Mesenchymal stem cell (in vitro differentiated cells and primary cell): ENCODE data around the gene ZBTB16.

Experiments
- DNase-seq: peaks from one replicate; pipeline ENCODE4 v3.0.0-alpha.2; 2013
- H2AFZ ChIP-seq: one replicate; pipeline ENCODE4 v1.6.1; 2013; ENCODE audit warnings: low read depth, mild to moderate bottlenecking, control low read depth, inconsistent platforms, low read length, moderate library complexity
- H2AK5ac ChIP-seq: 2 replicates; pipeline ENCODE4 v1.6.1; 2013; ENCODE audit warnings: low read length, moderate library complexity, mild to moderate bottlenecking, inconsistent platforms; ENCODE audit not compliant: severe bottlenecking
- H2BK120ac ChIP-seq: one replicate; pipeline ENCODE4 v1.6.1; 2013; ENCODE audit warnings: low read depth, mild to moderate bottlenecking, inconsistent platforms, low read length, moderate library complexity
- H2BK12ac ChIP-seq, 2 experiments: one replicate each; pipeline ENCODE4 v1.6.1; 2013; ENCODE audit warnings: inconsistent platforms in 2 of 2, low read length in 2 of 2, mild to moderate bottlenecking in 2 of 2, moderate library complexity in 2 of 2, control low read depth in 1 of 2
- H2BK15ac ChIP-seq: one replicate; pipeline ENCODE4 v1.6.1; 2013; ENCODE audit warnings: mild to moderate bottlenecking, low read depth, inconsistent platforms; ENCODE audit not compliant: poor library complexity, severe bottlenecking
- H2BK5ac ChIP-seq: 2 replicates; pipeline ENCODE4 v1.6.1; 2013; ENCODE audit warnings: low read depth, mild to moderate bottlenecking, low read length, control low read depth, inconsistent platforms; ENCODE audit not compliant: poor library complexity, severe bottlenecking
- H3K14ac ChIP-seq, 2 experiments: one replicate each; pipeline ENCODE4 v1.6.1; 2013; ENCODE audit warnings: inconsistent platforms in 2 of 2, low read length in 2 of 2, control low read depth in 1 of 2, mild to moderate bottlenecking in 1 of 2, moderate library complexity in 1 of 2
- H3K18ac ChIP-seq, 2 experiments: one replicate each; pipeline ENCODE4 v1.6.1; 2013; ENCODE audit warnings: inconsistent platforms in 2 of 2, low read length in 2 of 2, control low read depth in 1 of 2, low read depth in 1 of 2, mild to moderate bottlenecking in 1 of 2
- H3K23ac ChIP-seq, 2 experiments: one replicate each; pipeline ENCODE4 v1.6.1; 2013; ENCODE audit warnings: inconsistent platforms in 2 of 2, low read length in 2 of 2, mild to moderate bottlenecking in 2 of 2, moderate library complexity in 2 of 2, control low read depth in 1 of 2
- H3K27ac ChIP-seq: 2 replicates; pipeline ENCODE4 v1.5.1; 2013; ENCODE audit warnings: mild to moderate bottlenecking, moderate library complexity, low read length, control low read depth, inconsistent platforms; ENCODE audit not compliant: poor library complexity, severe bottlenecking
- H3K27me3 ChIP-seq, 2 experiments: 2 replicates each; pipeline versions ENCODE4 v1.6.1 to v1.7.0; 2013; ENCODE audit warnings: low read length in 2 of 2, mild to moderate bottlenecking in 2 of 2, moderate library complexity in 2 of 2, control low read depth in 1 of 2, inconsistent platforms in 1 of 2; ENCODE audit not compliant: control insufficient read depth in 1 of 2, insufficient read depth in 1 of 2
- H3K36me3 ChIP-seq, 2 experiments: 2 replicates each; pipeline versions ENCODE4 v1.6.1 to v1.7.0; 2013; ENCODE audit warnings: low read length in 2 of 2, control low read depth in 1 of 2, inconsistent platforms in 1 of 2, low read depth in 1 of 2, mild to moderate bottlenecking in 1 of 2; ENCODE audit not compliant: insufficient read depth in 2 of 2, control insufficient read depth in 1 of 2
- H3K4ac ChIP-seq, 2 experiments: one replicate each; pipeline ENCODE4 v1.6.1; 2013; ENCODE audit warnings: inconsistent platforms in 2 of 2, low read length in 2 of 2, mild to moderate bottlenecking in 2 of 2, moderate library complexity in 2 of 2, control low read depth in 1 of 2, low read depth in 1 of 2
- H3K4me1 ChIP-seq: 2 replicates; pipeline ENCODE4 v1.6.1; 2013; ENCODE audit warnings: low read depth, low read length, control low read depth; ENCODE audit not compliant: control insufficient read depth, insufficient read depth
- H3K4me2 ChIP-seq: 2 replicates; pipeline ENCODE4 v1.6.1; 2013; ENCODE audit warnings: low read length, mild to moderate bottlenecking, inconsistent platforms; ENCODE audit not compliant: poor library complexity, severe bottlenecking
- H3K4me3 ChIP-seq, 2 experiments: 2 replicates each; pipeline versions ENCODE4 v1.5.1 to v1.7.0; 2013; ENCODE audit warnings: low read length in 2 of 2, mild to moderate bottlenecking in 2 of 2, control low read depth in 1 of 2, low read depth in 1 of 2; ENCODE audit not compliant: insufficient read depth in 1 of 2
- H3K79me1 ChIP-seq: replicated peaks from 2 replicates; pipeline ENCODE4 v1.6.1; 2013; ENCODE audit warnings: mild to moderate bottlenecking, control low read depth, low read length, inconsistent platforms; ENCODE audit not compliant: poor library complexity, severe bottlenecking
- H3K9ac ChIP-seq: 2 replicates; pipeline ENCODE4 v1.7.0; 2013; ENCODE audit warnings: mild to moderate bottlenecking, low read length, moderate library complexity
- H3K9me3 ChIP-seq: 2 replicates; pipeline ENCODE4 v1.7.0; 2013; ENCODE audit warnings: mild to moderate bottlenecking, low read length; ENCODE audit not compliant: control insufficient read depth
- H4K8ac ChIP-seq: one replicate; pipeline ENCODE4 v1.6.1; 2013; ENCODE audit warnings: inconsistent platforms, mild to moderate bottlenecking, low read length, moderate library complexity
- H4K91ac ChIP-seq: one replicate; pipeline ENCODE4 v1.6.1; 2013; ENCODE audit warnings: mild to moderate bottlenecking, low read length, inconsistent platforms
- WGBS: methylation state at CpG from one replicate; pipeline ENCODE4 v1.1.7; 2013; ENCODE audit warnings: mixed read lengths; 5-methylcytosine and 5-hydroxymethylcytosine counted together

ZBTB16 gene

GRCh38 chr11:114167771-114168448 lies 108.4 kb downstream of the ZBTB16 start:
- H3K4me2 ChIP-seq, result no peak overlapping the region
- no peak overlapping the region for H3K23ac ChIP-seq
- H4K8ac ChIP-seq, result no peak overlapping the region
- H3K79me1 ChIP-seq, result no peaks in the 10 kb centered on the region
- no peak overlapping the region for H2AK5ac ChIP-seq
- no peak overlapping the region for H3K4me3 ChIP-seq
- H2BK5ac ChIP-seq, result no peak overlapping the region
- no peak overlapping the region for H2AFZ ChIP-seq
- no peak overlapping the region for H3K27ac ChIP-seq
- DNase-seq, result no peak
- no peak overlapping the region for H4K91ac ChIP-seq
- H3K36me3 ChIP-seq, result no peaks in the 10 kb centered on the region
- H3K9ac ChIP-seq, result no peak overlapping the region
- H3K9me3 ChIP-seq, result no peaks in the 10 kb centered on the region
- 91% methylated on average over 11 of the region's 11 CpGs for WGBS
- H3K18ac ChIP-seq, result peak overlapping the region; percentile 25 to 30
- peak overlapping the region; percentile 32 for H2BK15ac ChIP-seq
- H3K4me1 ChIP-seq, result peaks cover 12% of the 10 kb centered on the region
- peak overlapping the region; percentile 78 for H2BK120ac ChIP-seq
- peak overlapping the region in 1 of 2 experiments; percentile 0 for H3K4ac ChIP-seq
- peaks cover 82% of the 10 kb centered on the region in 2 experiments for H3K27me3 ChIP-seq
- H2BK12ac ChIP-seq, result peak overlapping the region; percentile 33 to 75
- H3K14ac ChIP-seq, result peak overlapping the region in 1 of 2 experiments; percentile 9

- H4K91ac ChIP-seq, result peak overlapping the region; percentile 66
- peak overlapping the region; percentile 26 for H2BK15ac ChIP-seq
- H3K79me1 ChIP-seq, result no peaks in the 10 kb centered on the region
- H3K4me2 ChIP-seq, result no peak overlapping the region
- H2BK12ac ChIP-seq, result peak overlapping the region; percentile 82 to 92
- no peak overlapping the region for H2AK5ac ChIP-seq
- no peak overlapping the region for H2AFZ ChIP-seq
- H3K36me3 ChIP-seq, result no peaks in the 10 kb centered on the region
- no peaks in the 10 kb centered on the region for H3K9me3 ChIP-seq
- no peak overlapping the region for H3K4ac ChIP-seq
- H3K23ac ChIP-seq, result peak overlapping the region in 1 of 2 experiments; percentile 16
- DNase-seq, result no peak
- peaks cover 8% of the 10 kb centered on the region for H3K4me1 ChIP-seq
- H3K27ac ChIP-seq, result no peak overlapping the region
- peak overlapping the region; percentile 38 to 92 for H3K18ac ChIP-seq
- 77% methylated on average over 1 of the region's 1 CpG for WGBS
- H3K9ac ChIP-seq, result no peak overlapping the region
- no peak overlapping the region for H2BK120ac ChIP-seq
- H3K14ac ChIP-seq, result peak overlapping the region in 1 of 2 experiments; percentile 88
- H4K8ac ChIP-seq, result peak overlapping the region; percentile 35
- peaks cover 85 to 86% of the 10 kb centered on the region in 2 experiments for H3K27me3 ChIP-seq
- no peak overlapping the region for H3K4me3 ChIP-seq
- H2BK5ac ChIP-seq, result no peak overlapping the region
Measured at GRCh38 chr11:114168691-114169090, 109.2 kb downstream of the ZBTB16 start.

- Histone ChIP-seq H3K9me3 (no peaks in the 10 kb centered on the region), H3K36me3 (no peaks in the 10 kb centered on the region), H3K4ac (no peak overlapping the region), H3K4me3 (no peak overlapping the region), H3K4me1 (peaks cover 8% of the 10 kb centered on the region), H3K23ac (no peak overlapping the region), H2BK5ac (no peak overlapping the region), H3K9ac (no peak overlapping the region), H4K8ac (no peak overlapping the region), H2AK5ac (no peak overlapping the region), H2BK120ac (no peak overlapping the region), H3K27me3 (peaks cover 85 to 86% of the 10 kb centered on the region in 2 experiments), H4K91ac (peak overlapping the region; percentile 43), H2BK15ac (no peak overlapping the region), H3K14ac (no peak overlapping the region), H2AFZ (no peak overlapping the region), H3K4me2 (no peak overlapping the region), H3K79me1 (no peaks in the 10 kb centered on the region), H3K18ac (peak overlapping the region in 1 of 2 experiments; percentile 38), H3K27ac (no peak overlapping the region), H2BK12ac (peak overlapping the region in 1 of 2 experiments; percentile 92)
- peak; percentile 18 for DNase-seq
- 78% methylated on average over 9 of the region's 9 CpGs for WGBS
Measured at GRCh38 chr11:114169321-114169749, 109.8 kb downstream of the ZBTB16 start.

DNA sequence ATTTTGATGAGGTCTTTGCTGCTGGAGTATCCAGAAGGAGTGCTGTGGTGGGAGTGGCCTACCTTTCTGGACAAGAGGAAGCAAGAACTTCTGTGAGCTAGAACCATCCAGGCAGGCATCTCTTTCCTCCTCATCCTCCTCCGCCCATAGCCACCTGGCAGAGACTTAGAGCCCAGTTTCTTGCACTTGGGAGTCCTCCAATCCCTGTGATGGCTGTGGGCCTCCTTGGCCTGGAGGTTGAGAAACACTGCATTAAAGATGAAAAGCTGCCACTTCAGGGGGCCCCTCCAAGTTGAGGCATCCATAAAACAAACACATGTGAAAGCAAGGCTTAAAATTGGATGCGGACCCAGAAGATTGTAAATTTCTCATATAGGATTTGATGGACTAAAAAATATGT lies 110.3 kb downstream of the ZBTB16 start:
- H2AFZ ChIP-seq, result no peak overlapping the region
- no peaks in the 10 kb centered on the region for H3K36me3 ChIP-seq
- H3K4me3 ChIP-seq, result no peak overlapping the region
- no peak for DNase-seq
- no peak overlapping the region for H3K27ac ChIP-seq
- H3K27me3 ChIP-seq, result peaks cover 85 to 86% of the 10 kb centered on the region in 2 experiments
- no peak overlapping the region for H3K14ac ChIP-seq
- 93% methylated on average over 2 of the region's 2 CpGs for WGBS
- H2BK120ac ChIP-seq, result no peak overlapping the region
- no peaks in the 10 kb centered on the region for H3K9me3 ChIP-seq
- H3K9ac ChIP-seq, result no peak overlapping the region
- no peak overlapping the region for H4K8ac ChIP-seq
- H3K18ac ChIP-seq, result no peak overlapping the region
- peak overlapping the region; percentile 4 for H4K91ac ChIP-seq
- peaks cover 8% of the 10 kb centered on the region for H3K4me1 ChIP-seq
- no peak overlapping the region for H3K4me2 ChIP-seq
- no peak overlapping the region for H3K4ac ChIP-seq
- peak overlapping the region in 1 of 2 experiments; percentile 6 for H2BK12ac ChIP-seq
- H2AK5ac ChIP-seq, result no peak overlapping the region
- no peak overlapping the region for H2BK5ac ChIP-seq
- no peaks in the 10 kb centered on the region for H3K79me1 ChIP-seq
- H2BK15ac ChIP-seq, result no peak overlapping the region
- no peak overlapping the region for H3K23ac ChIP-seq
